ENCODE results near the gene TRIO.

- TF ChIP-seq, protein P1, sequence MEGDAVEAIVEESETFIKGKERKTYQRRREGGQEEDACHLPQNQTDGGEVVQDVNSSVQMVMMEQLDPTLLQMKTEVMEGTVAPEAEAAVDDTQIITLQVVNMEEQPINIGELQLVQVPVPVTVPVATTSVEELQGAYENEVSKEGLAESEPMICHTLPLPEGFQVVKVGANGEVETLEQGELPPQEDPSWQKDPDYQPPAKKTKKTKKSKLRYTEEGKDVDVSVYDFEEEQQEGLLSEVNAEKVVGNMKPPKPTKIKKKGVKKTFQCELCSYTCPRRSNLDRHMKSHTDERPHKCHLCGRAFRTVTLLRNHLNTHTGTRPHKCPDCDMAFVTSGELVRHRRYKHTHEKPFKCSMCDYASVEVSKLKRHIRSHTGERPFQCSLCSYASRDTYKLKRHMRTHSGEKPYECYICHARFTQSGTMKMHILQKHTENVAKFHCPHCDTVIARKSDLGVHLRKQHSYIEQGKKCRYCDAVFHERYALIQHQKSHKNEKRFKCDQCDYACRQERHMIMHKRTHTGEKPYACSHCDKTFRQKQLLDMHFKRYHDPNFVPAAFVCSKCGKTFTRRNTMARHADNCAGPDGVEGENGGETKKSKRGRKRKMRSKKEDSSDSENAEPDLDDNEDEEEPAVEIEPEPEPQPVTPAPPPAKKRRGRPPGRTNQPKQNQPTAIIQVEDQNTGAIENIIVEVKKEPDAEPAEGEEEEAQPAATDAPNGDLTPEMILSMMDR (conservative IDR thresholded peaks at IDR 0.05 in 1 of 2, IDR thresholded peaks at IDR 0.05 in 1 of 2; ENCODE audit: low read depth in 1 of 2, low read length in 2 of 2), result no peak
- TF ChIP-seq EZH2 (IDR thresholded peaks at IDR 0.05; ENCODE audit: low read length, missing control alignments), result no peak
Observed at GRCh38 chr5:14257995-14258403, 114.9 kb downstream of the TRIO start.
